Fibroblast of villous mesenchyme (primary cell): ENCODE measurements around the gene UBXN1. TPM values are rescaled to one million over a fixed set of nuclear protein-coding genes. Genes with fewer than 3 reads are reported as not detected.

Experiments
- DNase-seq: peaks from one replicate; pipeline ENCODE4 v3.0.0-alpha.2; 2010; ENCODE audit warnings: low read depth
- H3K4me3 ChIP-seq: 2 replicates; pipeline ENCODE4 v1.5.1; 2011; ENCODE audit warnings: low read depth, mild to moderate bottlenecking, low read length
- total RNA-seq: library from RNA; depleted of rRNA; stranded (reverse); fragments of >200 nt; gene quantifications from 2 replicates; pipeline ENCODE4 v1.2.3, GENCODE V29; 2012
- TF ChIP-seq, protein P1 (sequence below): IDR thresholded peaks from 2 replicates; pipeline ENCODE4 v1.5.1; 2012; ENCODE audit warnings: low read depth, mild to moderate bottlenecking, low read length; ENCODE audit not compliant: insufficient read depth

Gene UBXN1
- total RNA-seq, 1 donor, result 52.7 TPM

DNA sequence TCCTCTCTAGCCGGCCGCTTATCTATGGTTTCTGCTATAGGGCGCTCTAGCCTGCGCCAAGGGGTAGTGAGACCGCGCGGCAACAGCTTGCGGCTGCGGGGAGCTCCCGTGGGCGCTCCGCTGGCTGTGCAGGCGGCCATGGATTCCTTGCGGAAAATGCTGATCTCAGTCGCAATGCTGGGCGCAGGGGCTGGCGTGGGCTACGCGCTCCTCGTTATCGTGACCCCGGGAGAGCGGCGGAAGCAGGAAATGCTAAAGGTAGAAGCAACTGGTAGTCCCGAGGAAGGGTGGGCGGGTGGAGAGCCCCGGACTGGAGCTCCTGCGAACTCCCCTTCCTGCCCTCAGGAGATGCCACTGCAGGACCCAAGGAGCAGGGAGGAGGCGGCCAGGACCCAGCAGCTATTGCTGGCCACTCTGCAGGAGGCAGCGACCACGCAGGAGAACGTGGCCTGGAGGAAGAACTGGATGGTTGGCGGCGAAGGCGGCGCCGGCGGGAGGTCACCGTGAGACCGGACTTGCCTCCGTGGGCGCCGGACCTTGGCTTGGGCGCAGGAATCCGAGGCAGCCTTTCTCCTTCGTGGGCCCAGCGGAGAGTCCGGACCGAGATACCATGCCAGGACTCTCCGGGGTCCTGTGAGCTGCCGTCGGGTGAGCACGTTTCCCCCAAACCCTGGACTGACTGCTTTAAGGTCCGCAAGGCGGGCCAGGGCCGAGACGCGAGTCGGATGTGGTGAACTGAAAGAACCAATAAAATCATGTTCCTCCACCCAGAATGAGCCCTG, 7.1 kb downstream of the UBXN1 start, which contains the start of the genes LBHD1 and UQCC3:
Gene LBHD1 (minus strand): TSS at position 660 of the 782 bp plus-strand sequence. CDS start 2,236 bp downstream, outside the sequence.
Gene UQCC3 (plus strand): TSS at position 66 of the 782 bp plus-strand sequence. CDS start 73 bp downstream, at position 139.
- TF ChIP-seq, protein P1, sequence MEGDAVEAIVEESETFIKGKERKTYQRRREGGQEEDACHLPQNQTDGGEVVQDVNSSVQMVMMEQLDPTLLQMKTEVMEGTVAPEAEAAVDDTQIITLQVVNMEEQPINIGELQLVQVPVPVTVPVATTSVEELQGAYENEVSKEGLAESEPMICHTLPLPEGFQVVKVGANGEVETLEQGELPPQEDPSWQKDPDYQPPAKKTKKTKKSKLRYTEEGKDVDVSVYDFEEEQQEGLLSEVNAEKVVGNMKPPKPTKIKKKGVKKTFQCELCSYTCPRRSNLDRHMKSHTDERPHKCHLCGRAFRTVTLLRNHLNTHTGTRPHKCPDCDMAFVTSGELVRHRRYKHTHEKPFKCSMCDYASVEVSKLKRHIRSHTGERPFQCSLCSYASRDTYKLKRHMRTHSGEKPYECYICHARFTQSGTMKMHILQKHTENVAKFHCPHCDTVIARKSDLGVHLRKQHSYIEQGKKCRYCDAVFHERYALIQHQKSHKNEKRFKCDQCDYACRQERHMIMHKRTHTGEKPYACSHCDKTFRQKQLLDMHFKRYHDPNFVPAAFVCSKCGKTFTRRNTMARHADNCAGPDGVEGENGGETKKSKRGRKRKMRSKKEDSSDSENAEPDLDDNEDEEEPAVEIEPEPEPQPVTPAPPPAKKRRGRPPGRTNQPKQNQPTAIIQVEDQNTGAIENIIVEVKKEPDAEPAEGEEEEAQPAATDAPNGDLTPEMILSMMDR, result no peak
- DNase-seq, result peak; percentile 81
- H3K4me3 ChIP-seq, result peak within 1 kb of the TSS; percentile 83

GRCh38 chr11:62671236-62671607, 7.7 kb downstream of the UBXN1 start:
- DNase-seq, result peak; percentile 63
- peak overlapping the region; percentile 83 for H3K4me3 ChIP-seq
- TF ChIP-seq, protein P1, result no peak

DNA sequence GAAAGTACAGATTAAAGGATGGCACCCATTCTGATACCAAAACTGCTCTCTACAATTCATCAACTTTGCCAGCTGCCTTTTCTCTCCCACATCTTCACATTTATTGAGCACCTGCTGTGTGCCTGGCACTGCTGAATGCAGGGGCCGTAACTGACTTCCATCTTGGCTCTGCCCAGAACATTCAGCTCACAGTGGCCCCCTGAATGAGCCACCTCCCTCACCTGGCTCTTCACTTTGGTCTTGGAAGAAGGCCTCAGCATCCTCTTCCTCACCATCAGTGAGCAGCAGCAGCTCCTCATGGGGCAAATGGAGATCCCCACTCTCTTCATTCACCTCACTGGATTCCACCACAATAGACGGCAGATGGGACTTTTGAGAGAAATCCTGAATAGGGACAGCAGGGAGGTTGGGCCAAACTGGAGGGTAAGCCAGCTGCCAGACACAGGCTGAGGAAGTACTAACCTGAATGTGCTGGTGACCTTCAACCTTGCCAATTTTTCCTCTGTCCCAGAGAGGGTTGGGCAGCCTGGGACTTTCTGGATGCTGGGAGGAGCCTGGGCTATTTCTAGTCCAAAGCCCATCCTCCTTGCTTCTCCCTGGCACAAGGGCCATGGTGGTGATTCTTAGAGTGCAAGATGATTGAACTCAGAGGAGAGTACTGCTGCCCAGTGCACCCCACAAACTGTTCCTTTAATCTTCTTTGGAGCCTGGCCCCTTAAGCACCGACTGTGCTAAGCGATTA, 9.3 kb downstream of the UBXN1 start:
- TF ChIP-seq, protein P1, result no peak
- DNase-seq, result no peak
- H3K4me3 ChIP-seq, result no peak overlapping the region

GRCh38 chr11:62667460-62667859, 11.4 kb downstream of the UBXN1 start:
- TF ChIP-seq, protein P1, result no peak
- no peak overlapping the region for H3K4me3 ChIP-seq
- no peak for DNase-seq

- peak overlapping the region; percentile 92 for H3K4me3 ChIP-seq
- no peak for DNase-seq
- TF ChIP-seq, protein P1, result no peak
Measured at GRCh38 chr11:62666259-62666926, 12.5 kb downstream of the UBXN1 start.

DNA sequence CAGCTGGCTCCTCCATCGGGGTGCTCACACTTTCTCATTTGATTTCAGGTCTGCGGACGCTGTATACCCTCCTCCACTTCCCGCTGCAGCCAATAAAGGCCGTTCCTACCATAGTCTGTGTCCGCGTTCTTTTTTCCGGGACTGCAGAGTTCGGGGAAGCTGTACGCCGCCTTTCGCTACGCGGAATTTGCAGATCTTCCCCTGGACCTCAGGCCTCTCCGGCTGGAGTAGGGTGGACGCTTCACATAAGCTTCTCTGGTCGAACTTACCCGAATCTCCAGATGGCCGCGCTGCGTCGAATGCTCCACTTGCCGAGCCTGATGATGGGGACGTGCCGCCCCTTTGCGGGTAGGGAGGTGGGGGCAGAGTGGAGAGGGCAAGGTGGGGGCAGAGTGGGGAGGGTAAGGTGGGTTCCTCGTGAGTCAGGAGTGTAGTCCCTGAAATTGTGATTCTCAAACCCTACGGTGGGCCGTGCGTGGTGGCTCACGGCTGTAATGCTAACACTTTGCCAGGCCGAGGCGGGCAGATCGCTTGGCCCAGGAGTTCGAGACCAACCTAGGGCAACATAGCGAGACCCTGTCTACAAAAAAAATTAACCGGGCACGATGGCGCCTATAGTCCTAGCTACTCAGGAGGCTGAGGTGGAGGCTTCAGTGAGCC, 13.1 kb downstream of the UBXN1 start:
- TF ChIP-seq, protein P1, result no peak
- DNase-seq, result peak; percentile 79
- H3K4me3 ChIP-seq, result peak overlapping the region; percentile 92
